Measurements from ENCODE around the gene FMN2.

DNA sequence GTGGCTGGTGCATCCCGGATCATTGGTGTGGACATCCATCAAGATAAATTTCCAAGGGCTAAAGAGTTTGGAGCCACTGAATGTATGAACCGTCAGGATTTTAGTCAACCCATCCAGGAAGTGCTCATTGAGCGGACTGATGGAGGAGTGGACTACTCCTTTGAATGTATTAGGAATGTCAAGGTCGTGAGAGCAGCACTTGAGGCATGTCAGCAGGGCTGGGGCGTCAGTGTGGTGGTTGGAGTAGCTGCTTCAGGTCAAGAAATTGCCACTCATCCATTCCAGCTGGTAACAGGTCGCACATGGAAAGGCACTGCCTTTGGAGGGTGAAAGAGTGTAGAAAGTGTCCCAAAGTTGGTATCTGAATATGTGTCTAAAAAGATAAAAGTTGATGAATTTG, 79.1 kb downstream of the FMN2 start:
- TF ChIP-seq, protein P1, sequence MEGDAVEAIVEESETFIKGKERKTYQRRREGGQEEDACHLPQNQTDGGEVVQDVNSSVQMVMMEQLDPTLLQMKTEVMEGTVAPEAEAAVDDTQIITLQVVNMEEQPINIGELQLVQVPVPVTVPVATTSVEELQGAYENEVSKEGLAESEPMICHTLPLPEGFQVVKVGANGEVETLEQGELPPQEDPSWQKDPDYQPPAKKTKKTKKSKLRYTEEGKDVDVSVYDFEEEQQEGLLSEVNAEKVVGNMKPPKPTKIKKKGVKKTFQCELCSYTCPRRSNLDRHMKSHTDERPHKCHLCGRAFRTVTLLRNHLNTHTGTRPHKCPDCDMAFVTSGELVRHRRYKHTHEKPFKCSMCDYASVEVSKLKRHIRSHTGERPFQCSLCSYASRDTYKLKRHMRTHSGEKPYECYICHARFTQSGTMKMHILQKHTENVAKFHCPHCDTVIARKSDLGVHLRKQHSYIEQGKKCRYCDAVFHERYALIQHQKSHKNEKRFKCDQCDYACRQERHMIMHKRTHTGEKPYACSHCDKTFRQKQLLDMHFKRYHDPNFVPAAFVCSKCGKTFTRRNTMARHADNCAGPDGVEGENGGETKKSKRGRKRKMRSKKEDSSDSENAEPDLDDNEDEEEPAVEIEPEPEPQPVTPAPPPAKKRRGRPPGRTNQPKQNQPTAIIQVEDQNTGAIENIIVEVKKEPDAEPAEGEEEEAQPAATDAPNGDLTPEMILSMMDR (IDR thresholded peaks at IDR 0.05; ENCODE audit: low read depth, low read length) = no peak
- no peak for TF ChIP-seq EZH2phosphoT487 (IDR thresholded peaks at IDR 0.05; ENCODE audit: low read depth)
